ENCODE results near the gene MRPL17. TPM values are rescaled to one million over a fixed set of nuclear protein-coding genes. Genes with fewer than 3 reads are reported as not detected.
A peak's percentile ranks its signal among the peaks of the same experiment; 100 is the strongest.

MRPL17 gene
- polyA plus RNA-seq, 1 donor (not counting 4 experiments of a cell fraction or from before 2014, with no cell fraction given), result 96.3 TPM

DNA sequence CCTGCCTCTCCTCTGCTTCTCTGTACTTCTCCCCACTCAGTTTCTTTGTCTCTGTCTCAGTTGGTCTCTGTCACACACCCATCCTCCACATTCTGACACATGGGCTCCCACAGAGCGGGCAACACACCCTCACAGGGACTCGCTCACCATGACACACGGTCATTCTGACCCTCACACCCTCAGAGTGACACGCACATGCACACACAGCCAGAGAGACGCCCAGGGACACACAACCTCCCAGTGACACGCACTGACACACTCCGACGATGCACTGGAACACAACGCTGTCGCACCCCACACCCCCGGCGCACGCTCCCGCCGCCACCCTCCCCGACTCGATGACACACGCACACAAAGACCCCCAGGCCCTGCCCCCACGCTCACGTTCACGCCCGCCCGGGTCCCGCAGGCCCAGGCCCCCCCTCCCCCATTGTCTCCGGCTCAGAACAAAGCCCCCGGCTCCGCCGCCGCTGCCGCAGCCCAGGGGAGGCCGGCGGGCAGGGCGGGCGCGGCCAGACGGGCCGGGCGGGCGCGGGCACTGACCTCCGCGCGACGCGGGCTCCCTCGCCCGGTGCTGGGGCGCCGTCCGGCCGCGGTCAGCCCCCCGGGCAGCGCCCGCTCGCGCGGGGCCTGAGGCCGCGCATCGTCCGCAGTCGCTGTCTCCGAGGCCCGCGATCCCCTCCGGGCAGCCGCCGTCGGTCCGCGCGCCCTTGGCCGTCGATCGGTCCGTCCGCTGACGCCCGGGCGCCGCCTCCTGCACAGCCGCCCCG is 27.9 kb downstream of the MRPL17 start:
- no peak overlapping the region for H3K9ac ChIP-seq (ENCODE audit: control insufficient read depth, extremely low read depth, insufficient read depth, low read length)
- no peak overlapping the region for H2AFZ ChIP-seq (ENCODE audit: control insufficient read depth, low read length)
- TF ChIP-seq, protein P1, sequence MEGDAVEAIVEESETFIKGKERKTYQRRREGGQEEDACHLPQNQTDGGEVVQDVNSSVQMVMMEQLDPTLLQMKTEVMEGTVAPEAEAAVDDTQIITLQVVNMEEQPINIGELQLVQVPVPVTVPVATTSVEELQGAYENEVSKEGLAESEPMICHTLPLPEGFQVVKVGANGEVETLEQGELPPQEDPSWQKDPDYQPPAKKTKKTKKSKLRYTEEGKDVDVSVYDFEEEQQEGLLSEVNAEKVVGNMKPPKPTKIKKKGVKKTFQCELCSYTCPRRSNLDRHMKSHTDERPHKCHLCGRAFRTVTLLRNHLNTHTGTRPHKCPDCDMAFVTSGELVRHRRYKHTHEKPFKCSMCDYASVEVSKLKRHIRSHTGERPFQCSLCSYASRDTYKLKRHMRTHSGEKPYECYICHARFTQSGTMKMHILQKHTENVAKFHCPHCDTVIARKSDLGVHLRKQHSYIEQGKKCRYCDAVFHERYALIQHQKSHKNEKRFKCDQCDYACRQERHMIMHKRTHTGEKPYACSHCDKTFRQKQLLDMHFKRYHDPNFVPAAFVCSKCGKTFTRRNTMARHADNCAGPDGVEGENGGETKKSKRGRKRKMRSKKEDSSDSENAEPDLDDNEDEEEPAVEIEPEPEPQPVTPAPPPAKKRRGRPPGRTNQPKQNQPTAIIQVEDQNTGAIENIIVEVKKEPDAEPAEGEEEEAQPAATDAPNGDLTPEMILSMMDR (optimal IDR thresholded peaks at IDR 0.05 in 1 of 3, IDR thresholded peaks at IDR 0.05 in 1 of 3, conservative IDR thresholded peaks at IDR 0.05 in 1 of 3; ENCODE audit: extremely low read depth in 1 of 3, insufficient read depth in 2 of 3, low read length in 3 of 3), result no peak
- peak; percentile 99 for TF ChIP-seq EZH2 (IDR thresholded peaks at IDR 0.05; ENCODE audit: low read length)
- H3K4me3 ChIP-seq (ENCODE audit: control insufficient read depth in 2 of 3, extremely low read depth in 1 of 3, insufficient read depth in 2 of 3, low read depth in 1 of 3, low read length in 3 of 3), result no peak overlapping the region
- no peak overlapping the region for H3K4me2 ChIP-seq (ENCODE audit: control insufficient read depth, extremely low read depth, insufficient read depth, low read depth, low read length)
- no peaks in the 10 kb centered on the region for H3K79me2 ChIP-seq (ENCODE audit: control insufficient read depth, insufficient read depth, low read length)
- peaks cover 59% of the 10 kb centered on the region for H3K27me3 ChIP-seq (ENCODE audit: control insufficient read depth, extremely low read depth, insufficient read depth, low read length)
- H4K20me1 ChIP-seq (ENCODE audit: control insufficient read depth, extremely low read depth, insufficient read depth, low read length), result no peaks in the 10 kb centered on the region
- dilution Hi-C loops (cut with MboI; ENCODE audit: extremely low pct_ligation_motif_present, low sequenced_read_pairs), result no loop called here
- no peak overlapping the region for H3K27ac ChIP-seq (ENCODE audit: control insufficient read depth, insufficient read depth, low read length)
- H3K9me1 ChIP-seq (ENCODE audit: control insufficient read depth, extremely low read depth, insufficient read depth, low read length), result no peaks in the 10 kb centered on the region
- H3K36me3 ChIP-seq (ENCODE audit: control insufficient read depth in 2 of 2, extremely low read depth in 1 of 2, insufficient read depth in 2 of 2, low read length in 2 of 2), result no peaks in the 10 kb centered on the region
- no peaks in the 10 kb centered on the region for H3K9me3 ChIP-seq (ENCODE audit: control insufficient read depth, low read depth, low read length)
- DNase-seq (ENCODE audit: low read depth, low spot score), result no peak
- H3K4me1 ChIP-seq (ENCODE audit: control insufficient read depth, extremely low read depth, insufficient read depth, low read length), result no peaks in the 10 kb centered on the region
- FAIRE-seq, result no peak

DNA sequence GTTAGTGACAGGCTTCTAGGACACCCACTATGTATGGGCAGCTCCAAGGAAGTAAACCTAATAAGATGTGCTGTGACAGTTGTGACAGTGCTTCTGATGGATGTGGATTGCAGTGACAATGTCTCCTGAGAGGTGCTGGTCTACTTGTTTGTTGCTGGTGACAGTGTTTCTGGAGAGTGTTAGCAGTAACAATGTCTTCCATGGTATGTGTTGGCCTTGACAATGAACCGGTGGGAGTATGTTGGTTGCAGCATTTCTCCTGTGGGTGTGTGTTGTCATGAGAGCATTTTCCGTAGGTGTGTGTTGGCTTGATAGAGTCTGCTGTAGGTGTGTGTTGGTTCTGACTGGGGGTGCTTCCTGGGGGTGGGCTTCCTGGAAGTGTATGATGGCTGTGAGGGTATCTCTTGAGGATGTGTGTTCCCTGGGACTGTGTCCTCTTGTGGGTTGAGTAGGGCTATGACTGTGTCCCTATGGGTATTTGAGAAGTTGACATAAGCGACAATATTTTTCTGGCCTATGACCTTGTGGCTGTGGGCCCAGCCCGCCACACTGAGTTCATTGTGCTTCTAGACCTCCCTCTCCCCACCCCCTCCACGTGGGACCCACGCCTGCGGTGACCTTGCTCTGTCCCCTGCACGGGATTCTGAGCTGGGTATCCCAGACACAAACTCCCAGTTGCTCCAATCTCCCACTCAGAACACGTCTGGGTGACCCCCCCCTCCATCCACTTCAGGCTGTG is 28.7 kb downstream of the MRPL17 start:
- FAIRE-seq (no peak), DNase-seq (ENCODE audit: low read depth, low spot score) (no peak)
- Histone ChIP-seq H3K27ac (ENCODE audit: control insufficient read depth, insufficient read depth, low read length) (no peak overlapping the region), H3K79me2 (ENCODE audit: control insufficient read depth, insufficient read depth, low read length) (no peaks in the 10 kb centered on the region), H3K4me3 (ENCODE audit: control insufficient read depth in 2 of 3, extremely low read depth in 1 of 3, insufficient read depth in 2 of 3, low read depth in 1 of 3, low read length in 3 of 3) (no peak overlapping the region), H2AFZ (ENCODE audit: control insufficient read depth, low read length) (no peak overlapping the region), H3K36me3 (ENCODE audit: control insufficient read depth in 2 of 2, extremely low read depth in 1 of 2, insufficient read depth in 2 of 2, low read length in 2 of 2) (no peaks in the 10 kb centered on the region), H3K4me2 (ENCODE audit: control insufficient read depth, extremely low read depth, insufficient read depth, low read depth, low read length) (no peak overlapping the region), H3K27me3 (ENCODE audit: control insufficient read depth, extremely low read depth, insufficient read depth, low read length) (peaks cover 67% of the 10 kb centered on the region), H3K9ac (ENCODE audit: control insufficient read depth, extremely low read depth, insufficient read depth, low read length) (no peak overlapping the region), H3K9me3 (ENCODE audit: control insufficient read depth, low read depth, low read length) (no peaks in the 10 kb centered on the region), H3K4me1 (ENCODE audit: control insufficient read depth, extremely low read depth, insufficient read depth, low read length) (no peaks in the 10 kb centered on the region), H4K20me1 (ENCODE audit: control insufficient read depth, extremely low read depth, insufficient read depth, low read length) (no peaks in the 10 kb centered on the region), H3K9me1 (ENCODE audit: control insufficient read depth, extremely low read depth, insufficient read depth, low read length) (no peaks in the 10 kb centered on the region)
- dilution Hi-C loops (cut with MboI; ENCODE audit: extremely low pct_ligation_motif_present, low sequenced_read_pairs), result no loop called here
- TF ChIP-seq, protein P1 (optimal IDR thresholded peaks at IDR 0.05 in 1 of 3, IDR thresholded peaks at IDR 0.05 in 1 of 3, conservative IDR thresholded peaks at IDR 0.05 in 1 of 3; ENCODE audit: extremely low read depth in 1 of 3, insufficient read depth in 2 of 3, low read length in 3 of 3), result no peak
- TF ChIP-seq EZH2 (IDR thresholded peaks at IDR 0.05; ENCODE audit: low read length), result no peak

All from keratinocyte (primary cell).